DND-41 (cell line): Measurements from ENCODE around the gene EPHB1.

ENCODE experiments used
- EZH2 ChIP-seq: IDR thresholded peaks from 3 replicates; pipeline ENCODE4 v1.6.1; 2012; ENCODE audit warnings: borderline replicate concordance, low read depth, mild to moderate bottlenecking, moderate library complexity, low read length, inconsistent platforms; ENCODE audit not compliant: severe bottlenecking
- TF ChIP-seq, protein P1 (sequence below): IDR thresholded peaks from 2 replicates; pipeline ENCODE4 v1.5.1; 2012; ENCODE audit warnings: borderline replicate concordance, low read length, moderate library complexity, mild to moderate bottlenecking; ENCODE audit not compliant: poor library complexity, severe bottlenecking; ENCODE audit errors: extremely low read depth

GRCh38 chr3:135103917-135104316 lies 308.9 kb downstream of the EPHB1 start:
- TF ChIP-seq, protein P1, sequence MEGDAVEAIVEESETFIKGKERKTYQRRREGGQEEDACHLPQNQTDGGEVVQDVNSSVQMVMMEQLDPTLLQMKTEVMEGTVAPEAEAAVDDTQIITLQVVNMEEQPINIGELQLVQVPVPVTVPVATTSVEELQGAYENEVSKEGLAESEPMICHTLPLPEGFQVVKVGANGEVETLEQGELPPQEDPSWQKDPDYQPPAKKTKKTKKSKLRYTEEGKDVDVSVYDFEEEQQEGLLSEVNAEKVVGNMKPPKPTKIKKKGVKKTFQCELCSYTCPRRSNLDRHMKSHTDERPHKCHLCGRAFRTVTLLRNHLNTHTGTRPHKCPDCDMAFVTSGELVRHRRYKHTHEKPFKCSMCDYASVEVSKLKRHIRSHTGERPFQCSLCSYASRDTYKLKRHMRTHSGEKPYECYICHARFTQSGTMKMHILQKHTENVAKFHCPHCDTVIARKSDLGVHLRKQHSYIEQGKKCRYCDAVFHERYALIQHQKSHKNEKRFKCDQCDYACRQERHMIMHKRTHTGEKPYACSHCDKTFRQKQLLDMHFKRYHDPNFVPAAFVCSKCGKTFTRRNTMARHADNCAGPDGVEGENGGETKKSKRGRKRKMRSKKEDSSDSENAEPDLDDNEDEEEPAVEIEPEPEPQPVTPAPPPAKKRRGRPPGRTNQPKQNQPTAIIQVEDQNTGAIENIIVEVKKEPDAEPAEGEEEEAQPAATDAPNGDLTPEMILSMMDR, result no peak
- TF ChIP-seq EZH2, result no peak
